A549 (cell line): ENCODE results near the gene MAG.

Experiments
- BHLHE40 ChIP-seq: IDR thresholded peaks from 2 replicates; pipeline ENCODE4 v1.6.1; 2012; ENCODE audit warnings: low read depth, low read length, inconsistent platforms
- EP300 ChIP-seq, 2 experiments: fragments of >200 bp; sonication (Bioruptor Twin); formaldehyde crosslinking; IDR thresholded peaks; 2 replicates in 1 of 2; 3 replicates in 1 of 2; pipeline ENCODE4 v1.6.1; 2016 to 2017
- GATA3 ChIP-seq: IDR thresholded peaks from 2 replicates; pipeline ENCODE4 v1.6.1; 2012; ENCODE audit warnings: borderline replicate concordance
- KDM5A ChIP-seq: fragments of 200-600 bp; sonication (generic); IDR thresholded peaks from 2 replicates; pipeline ENCODE4 v1.6.1; 2016; ENCODE audit warnings: antibody characterized with exemption, mild to moderate bottlenecking
- NR3C1 ChIP-seq: fragments of >200 bp; sonication (Bioruptor Twin); formaldehyde crosslinking; IDR thresholded peaks from 3 replicates; pipeline ENCODE4 v1.6.1; 2017
- POLR2A ChIP-seq: IDR thresholded peaks from 2 replicates; pipeline ENCODE4 v1.6.1; 2012; ENCODE audit warnings: mild to moderate bottlenecking, low read length
- RAD21 ChIP-seq, 2 experiments: fragments of >200 bp in 1 of 2; sonication (Bioruptor Twin) in 1 of 2; formaldehyde crosslinking in 1 of 2; IDR thresholded peaks in 1 of 2; conservative IDR thresholded peaks in 1 of 2; 2 replicates in 1 of 2; 3 replicates in 1 of 2; pipeline ENCODE4 v1.6.1; 2012 to 2018; ENCODE audit warnings: inconsistent platforms in 1 of 2
- RFX5 ChIP-seq: fragments of 450-650 bp; IDR thresholded peaks from 2 replicates; pipeline ENCODE4 v1.7.1; 2014; ENCODE audit warnings: antibody characterized with exemption, mild to moderate bottlenecking, moderate library complexity
- TF ChIP-seq, protein P1 (sequence below): fragments of 150-350 bp; IDR thresholded peaks from 2 replicates; pipeline ENCODE4 v1.6.1; 2014; ENCODE audit warnings: low read depth, mild to moderate bottlenecking, low read length
- TF ChIP-seq, protein P2 (sequence below): fragments of >200 bp; sonication (Bioruptor Twin); formaldehyde crosslinking; IDR thresholded peaks from 3 replicates; pipeline ENCODE4 v1.5.1; 2016

DNA sequence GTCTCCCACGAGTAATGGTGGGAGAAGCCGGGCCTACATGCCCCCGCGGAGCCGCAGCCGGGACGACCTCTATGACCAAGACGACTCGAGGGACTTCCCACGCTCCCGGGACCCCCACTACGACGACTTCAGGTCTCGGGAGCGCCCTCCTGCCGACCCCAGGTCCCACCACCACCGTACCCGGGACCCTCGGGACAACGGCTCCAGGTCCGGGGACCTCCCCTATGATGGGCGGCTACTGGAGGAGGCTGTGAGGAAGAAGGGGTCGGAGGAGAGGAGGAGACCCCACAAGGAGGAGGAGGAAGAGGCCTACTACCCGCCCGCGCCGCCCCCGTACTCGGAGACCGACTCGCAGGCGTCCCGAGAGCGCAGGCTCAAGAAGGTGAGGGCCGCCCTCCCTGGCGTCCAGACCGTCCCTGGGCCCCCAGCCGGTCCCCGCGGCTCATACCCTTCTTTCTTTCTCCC, 24.6 kb upstream of the MAG start:
- no peak for TF ChIP-seq RFX5
- TF ChIP-seq BHLHE40, result no peak
- TF ChIP-seq, protein P1, sequence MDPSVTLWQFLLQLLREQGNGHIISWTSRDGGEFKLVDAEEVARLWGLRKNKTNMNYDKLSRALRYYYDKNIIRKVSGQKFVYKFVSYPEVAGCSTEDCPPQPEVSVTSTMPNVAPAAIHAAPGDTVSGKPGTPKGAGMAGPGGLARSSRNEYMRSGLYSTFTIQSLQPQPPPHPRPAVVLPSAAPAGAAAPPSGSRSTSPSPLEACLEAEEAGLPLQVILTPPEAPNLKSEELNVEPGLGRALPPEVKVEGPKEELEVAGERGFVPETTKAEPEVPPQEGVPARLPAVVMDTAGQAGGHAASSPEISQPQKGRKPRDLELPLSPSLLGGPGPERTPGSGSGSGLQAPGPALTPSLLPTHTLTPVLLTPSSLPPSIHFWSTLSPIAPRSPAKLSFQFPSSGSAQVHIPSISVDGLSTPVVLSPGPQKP, result no peak
- TF ChIP-seq, protein P2, sequence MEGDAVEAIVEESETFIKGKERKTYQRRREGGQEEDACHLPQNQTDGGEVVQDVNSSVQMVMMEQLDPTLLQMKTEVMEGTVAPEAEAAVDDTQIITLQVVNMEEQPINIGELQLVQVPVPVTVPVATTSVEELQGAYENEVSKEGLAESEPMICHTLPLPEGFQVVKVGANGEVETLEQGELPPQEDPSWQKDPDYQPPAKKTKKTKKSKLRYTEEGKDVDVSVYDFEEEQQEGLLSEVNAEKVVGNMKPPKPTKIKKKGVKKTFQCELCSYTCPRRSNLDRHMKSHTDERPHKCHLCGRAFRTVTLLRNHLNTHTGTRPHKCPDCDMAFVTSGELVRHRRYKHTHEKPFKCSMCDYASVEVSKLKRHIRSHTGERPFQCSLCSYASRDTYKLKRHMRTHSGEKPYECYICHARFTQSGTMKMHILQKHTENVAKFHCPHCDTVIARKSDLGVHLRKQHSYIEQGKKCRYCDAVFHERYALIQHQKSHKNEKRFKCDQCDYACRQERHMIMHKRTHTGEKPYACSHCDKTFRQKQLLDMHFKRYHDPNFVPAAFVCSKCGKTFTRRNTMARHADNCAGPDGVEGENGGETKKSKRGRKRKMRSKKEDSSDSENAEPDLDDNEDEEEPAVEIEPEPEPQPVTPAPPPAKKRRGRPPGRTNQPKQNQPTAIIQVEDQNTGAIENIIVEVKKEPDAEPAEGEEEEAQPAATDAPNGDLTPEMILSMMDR, result no peak
- no peak; the same call in none of the 2 replicates for TF ChIP-seq POLR2A
- no peak for TF ChIP-seq KDM5A
- no peak for TF ChIP-seq GATA3
- TF ChIP-seq RAD21 (conservative IDR thresholded peaks at IDR 0.05 in 1 of 2, IDR thresholded peaks at IDR 0.05 in 1 of 2), result no peak; a peak in 1 of 5 replicates
- no peak for TF ChIP-seq NR3C1
- no peak for TF ChIP-seq EP300 (IDR thresholded peaks at IDR 0.05)
